ENCODE data around the gene AQP9.
"Not testable (repeated sequence)": the region's sequence is repeated elsewhere in the genome, so short reads cannot be mapped to it uniquely, and the experiment has no call there.

AQP9 gene, protein sequence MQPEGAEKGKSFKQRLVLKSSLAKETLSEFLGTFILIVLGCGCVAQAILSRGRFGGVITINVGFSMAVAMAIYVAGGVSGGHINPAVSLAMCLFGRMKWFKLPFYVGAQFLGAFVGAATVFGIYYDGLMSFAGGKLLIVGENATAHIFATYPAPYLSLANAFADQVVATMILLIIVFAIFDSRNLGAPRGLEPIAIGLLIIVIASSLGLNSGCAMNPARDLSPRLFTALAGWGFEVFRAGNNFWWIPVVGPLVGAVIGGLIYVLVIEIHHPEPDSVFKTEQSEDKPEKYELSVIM

DNA sequence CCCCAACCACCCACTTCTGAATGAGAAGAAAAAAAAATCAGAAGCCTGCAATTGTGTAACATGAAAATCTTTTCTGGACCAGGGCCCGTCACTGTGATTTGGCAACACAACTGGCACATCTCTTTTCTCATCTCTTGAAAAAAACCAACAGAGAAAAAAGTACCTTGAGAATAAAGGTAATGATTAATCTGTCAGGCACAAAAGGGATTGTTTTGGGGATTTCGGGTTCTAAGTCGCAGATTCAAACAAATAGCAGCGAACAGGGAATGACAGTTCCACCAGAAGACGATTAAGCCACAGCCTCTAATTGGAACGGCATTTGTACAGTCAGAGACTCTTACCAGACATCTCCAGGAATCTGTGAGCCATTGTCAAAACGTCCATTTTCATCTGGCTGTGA, at the start of gene AQP9:
TSS of gene AQP9 (plus strand) at position 276 of the 400 bp plus-strand sequence. CDS start 185 bp downstream, outside the sequence.
- DNase-seq, result no peak

DNA sequence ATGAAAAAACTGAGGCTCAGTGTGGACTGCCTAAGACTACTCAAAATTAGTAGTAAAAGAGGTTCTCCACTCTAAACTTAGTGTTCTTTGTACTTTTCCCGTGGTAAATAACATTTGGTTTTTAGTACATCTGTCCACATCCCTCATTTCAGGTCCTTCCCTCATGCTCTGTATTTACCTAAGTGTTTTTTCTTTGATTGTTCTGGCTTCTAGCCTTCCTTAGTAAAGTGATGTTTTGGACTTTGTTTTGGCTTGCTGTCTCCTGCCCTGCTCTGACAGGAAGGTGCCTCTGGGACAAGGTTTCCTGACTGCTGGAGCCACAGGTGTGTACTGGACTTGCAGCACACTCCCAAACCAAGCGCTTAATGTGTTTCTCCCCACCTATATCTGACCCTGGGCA, 42.8 kb upstream of the AQP9 start:
- DNase-seq, result no peak

- DNase-seq, result no peak
Observed at GRCh38 chr15:58096529-58097084, 41.6 kb upstream of the AQP9 start.

- DNase-seq, result no peak
Observed at GRCh38 chr15:58103482-58103881, 34.7 kb upstream of the AQP9 start.

DNA sequence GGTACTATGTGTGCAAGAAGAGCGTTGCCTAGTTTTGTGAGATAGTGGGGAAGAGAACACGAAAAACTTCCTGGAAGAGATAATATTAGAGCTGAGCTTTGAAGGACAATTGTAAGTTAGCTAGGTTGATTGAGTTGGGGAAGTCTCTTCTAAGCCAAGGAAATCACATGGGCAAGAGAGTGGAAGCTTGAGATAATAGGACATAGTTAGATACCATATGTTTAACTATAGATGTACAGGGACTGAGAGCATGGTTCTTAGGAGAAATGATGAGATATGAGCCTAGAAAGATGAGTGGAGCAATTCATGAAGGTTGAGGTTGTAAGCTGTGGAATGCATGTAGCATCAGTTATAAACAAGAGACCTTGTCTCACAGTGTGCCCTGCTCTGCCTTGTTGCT, 30.1 kb upstream of the AQP9 start:
- no peak for DNase-seq

DNA sequence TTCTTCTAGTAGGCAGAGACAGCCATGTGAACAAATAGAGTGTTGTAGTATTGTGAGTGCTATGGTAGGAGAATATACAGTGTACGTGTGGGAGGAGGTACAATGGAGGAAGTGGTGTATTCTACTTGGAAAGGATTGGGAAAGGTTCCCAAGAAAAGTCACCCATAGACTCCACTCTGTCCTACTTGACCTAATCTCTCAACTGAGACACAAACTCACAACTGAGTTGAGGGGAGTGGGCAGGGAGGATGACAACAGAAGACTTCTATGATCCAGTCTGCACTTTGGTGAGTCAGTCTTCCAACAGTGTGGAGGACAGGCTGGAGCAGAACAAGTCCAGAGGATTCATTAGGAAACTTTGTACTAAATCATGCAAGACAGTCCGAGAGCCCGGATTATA, 28.8 kb upstream of the AQP9 start:
- no peak for DNase-seq

GRCh38 chr15:58110999-58111717, 27.0 kb upstream of the AQP9 start:
- DNase-seq, result no peak

- DNase-seq, result no peak
Observed at GRCh38 chr15:58111718-58112104, 26.5 kb upstream of the AQP9 start.

GRCh38 chr15:58113358-58113757, 24.8 kb upstream of the AQP9 start:
- not testable (repeated sequence) for DNase-seq

- no peak for DNase-seq
Observed at GRCh38 chr15:58114388-58114787, 23.8 kb upstream of the AQP9 start.

- no peak for DNase-seq
Observed at GRCh38 chr15:58114812-58115211, 23.4 kb upstream of the AQP9 start.

DNA sequence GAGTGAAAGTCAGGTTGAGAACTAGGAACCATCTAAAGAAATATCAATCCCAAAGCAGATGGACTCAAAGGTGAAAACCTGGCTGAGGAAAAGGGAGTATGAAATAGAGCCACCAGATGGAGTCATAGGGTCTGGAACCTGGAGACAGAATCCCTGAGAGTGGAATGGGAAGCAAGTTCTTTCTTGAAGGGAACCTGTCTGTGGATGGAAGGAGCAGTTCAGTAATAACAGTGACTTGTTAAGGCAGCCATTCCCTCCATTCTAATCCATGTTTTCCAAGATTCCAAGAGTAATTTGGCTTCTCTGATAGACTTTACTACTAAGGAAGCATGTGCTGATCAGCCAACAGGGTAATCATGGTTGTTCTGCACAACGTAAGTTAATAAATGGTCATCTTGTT, 22.5 kb upstream of the AQP9 start:
- no peak for DNase-seq

GRCh38 chr15:58117619-58118018, 20.6 kb upstream of the AQP9 start:
- no peak for DNase-seq

DNA sequence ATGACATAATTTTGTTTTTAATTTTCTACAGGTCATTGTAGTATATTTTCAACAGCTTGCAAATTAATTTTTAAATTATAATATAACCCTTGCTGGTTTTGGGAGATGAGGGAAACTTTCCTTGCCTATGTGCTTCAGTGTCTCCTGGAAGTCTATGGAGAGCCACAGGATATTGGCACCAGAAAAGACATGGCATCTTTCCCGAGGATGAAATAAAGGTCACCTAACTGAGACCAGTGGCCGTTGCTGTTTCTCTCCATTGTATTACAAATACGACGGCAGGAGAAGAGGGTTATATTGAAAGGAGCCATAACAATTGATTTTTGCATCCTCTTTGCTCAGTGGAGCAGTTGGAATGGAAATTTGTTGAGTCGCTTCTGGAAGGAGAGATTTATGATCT, 19.9 kb upstream of the AQP9 start:
- DNase-seq, result no peak

- DNase-seq, result no peak
Observed at GRCh38 chr15:58119016-58119415, 19.2 kb upstream of the AQP9 start.

GRCh38 chr15:58124585-58124984, 13.6 kb upstream of the AQP9 start:
- DNase-seq, result no peak

- no peak for DNase-seq
Observed at GRCh38 chr15:58125333-58125732, 12.8 kb upstream of the AQP9 start.

DNA sequence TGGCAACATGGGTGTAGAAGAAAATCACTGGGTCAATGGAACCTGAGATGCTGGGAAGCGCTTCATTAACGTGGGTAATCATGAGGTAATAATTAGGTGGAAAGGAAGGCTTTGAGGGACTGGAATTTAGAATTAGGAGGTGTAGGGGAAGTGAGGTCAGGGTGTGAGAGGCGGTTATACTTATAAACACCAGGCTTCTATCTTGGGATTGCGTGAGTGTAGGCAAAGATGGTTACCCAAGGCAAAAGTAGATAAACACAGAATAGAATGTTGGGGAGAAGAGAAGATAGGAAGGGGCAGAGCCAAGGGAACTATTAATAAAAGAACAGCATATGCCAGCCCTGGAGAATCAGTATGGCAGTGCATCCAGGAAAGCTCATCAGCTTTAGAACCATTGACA, 3.3 kb upstream of the AQP9 start:
- DNase-seq, result no peak

DNA sequence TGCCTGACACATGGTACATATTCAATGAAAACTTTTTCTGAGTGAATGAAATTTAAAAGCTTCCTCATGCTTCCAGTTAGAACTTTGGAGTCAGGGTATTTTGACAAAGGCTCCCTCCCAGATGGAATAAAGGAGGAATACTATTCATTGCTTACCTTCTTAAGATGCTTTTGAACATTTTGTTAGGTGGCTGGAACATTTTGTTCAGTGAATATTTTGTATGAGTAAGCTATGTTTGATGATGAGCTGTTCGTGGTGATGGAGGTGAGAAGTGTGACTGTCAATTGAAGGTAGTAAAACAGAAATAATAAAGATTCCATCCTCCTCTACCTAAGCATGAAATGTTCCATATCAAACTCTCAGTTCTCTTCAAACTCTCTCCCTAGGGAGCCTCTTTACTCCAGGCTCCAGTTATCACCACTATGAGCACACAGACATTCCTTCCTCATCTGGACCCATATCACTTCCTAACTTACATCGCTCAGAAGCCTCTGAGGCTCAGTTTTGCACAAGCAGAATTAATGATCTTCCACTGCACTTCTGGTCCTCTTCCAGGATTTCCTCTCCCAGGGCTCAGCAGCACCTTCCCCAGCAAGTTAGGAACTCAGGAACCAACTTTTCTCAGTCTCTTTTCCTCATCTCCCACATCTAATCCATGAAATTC, 2.5 kb upstream of the AQP9 start:
- no peak for DNase-seq

DNA sequence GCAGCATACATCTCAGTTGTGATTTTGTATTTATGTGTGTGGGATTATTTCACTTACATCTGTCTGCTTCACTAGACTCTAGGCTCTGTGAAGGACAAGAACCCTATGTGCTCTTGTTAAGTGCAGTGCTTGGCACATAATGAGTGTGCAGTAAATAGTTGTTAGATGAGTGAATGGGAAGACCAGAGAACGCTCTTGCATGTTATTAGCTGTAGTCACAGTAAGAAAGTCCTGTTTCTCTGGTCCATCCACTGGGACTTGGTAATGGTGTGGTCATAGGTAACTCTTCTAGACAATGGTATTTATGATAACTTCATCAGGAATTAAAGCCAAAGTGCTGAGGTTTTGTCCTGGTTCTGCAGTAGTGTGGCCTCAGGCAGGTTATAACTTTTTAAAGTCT, 1.4 kb upstream of the AQP9 start:
- no peak for DNase-seq

DNA sequence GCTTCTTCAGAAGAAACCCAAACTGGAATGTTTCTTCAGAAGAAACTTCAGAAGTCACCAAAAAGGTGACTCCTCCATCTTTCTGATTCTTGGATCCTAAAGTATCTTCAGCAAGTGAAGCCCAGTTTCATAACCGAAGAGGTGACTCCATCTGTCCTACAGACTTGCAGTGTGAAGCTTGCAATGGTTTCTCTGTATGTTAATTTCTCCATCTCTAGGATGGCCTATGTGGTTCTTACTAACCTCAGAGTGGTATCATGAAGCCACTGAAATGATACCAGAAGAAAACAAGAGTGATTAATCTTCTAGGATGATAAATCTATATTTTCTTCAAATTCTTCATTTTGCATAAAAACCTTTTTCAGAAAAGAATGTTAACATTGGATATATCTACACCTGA, 495 bp upstream of the AQP9 start:
- DNase-seq, result no peak

DNA sequence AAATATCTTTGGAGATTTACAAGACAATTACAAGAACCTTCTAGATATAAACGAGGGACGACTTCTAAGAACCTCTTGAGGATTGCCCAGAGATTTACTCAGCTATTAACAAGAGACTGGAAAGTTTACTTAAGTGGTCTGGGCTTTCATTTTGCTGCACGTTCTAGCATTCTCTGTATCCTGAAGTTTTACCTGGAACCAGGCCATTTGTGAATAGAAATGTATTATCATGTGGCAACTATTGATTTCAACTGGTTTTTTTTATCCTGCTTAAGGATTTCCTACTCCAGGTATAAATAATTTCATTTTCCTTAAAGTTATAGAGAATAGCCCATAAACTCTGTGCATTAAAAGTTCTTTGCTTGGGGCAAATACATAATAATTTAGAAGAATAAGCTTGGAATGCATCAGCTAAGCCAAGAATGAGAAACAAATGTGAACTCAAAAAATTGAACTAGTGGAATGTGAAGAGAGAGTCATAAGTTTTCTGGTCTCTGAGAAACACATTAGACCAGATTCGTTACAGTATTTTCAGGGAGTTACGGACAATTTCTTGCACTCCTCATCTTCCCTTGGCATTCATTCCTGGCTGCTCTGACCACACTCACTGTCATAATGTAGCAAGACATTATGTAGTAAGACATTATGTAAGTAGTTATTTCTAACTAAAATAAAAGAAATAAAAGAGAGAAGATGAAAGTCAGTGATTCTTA, 1.3 kb downstream of the AQP9 start:
- DNase-seq, result no peak

DNA sequence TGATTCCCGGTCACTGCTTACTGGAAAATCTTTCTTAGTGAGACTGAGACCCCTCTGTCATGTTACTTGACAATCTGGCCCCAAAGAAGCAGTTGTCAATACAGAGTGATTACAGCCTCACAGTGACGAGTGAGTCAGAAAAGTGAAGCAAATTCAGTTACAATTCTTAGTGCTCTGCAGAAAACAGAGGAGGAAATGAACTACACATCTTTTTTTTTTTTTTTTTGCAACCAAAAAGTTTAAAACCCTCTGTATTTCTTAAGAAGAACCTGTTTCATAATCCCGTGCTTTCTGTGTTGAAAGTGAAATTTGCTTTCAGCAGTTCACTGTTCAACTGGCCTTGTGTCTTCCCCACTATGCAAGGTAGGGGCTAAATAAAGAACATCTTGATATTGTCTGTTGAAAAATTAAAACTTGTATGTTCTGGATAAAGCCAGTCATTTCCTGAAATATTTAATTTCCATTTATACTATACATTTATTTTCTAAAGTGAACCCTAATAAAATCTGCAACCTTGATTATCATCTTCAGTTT, 1.9 kb downstream of the AQP9 start:
- no peak for DNase-seq

All from stimulated activated CD4-positive, alpha-beta T cell treated with anti-CD3 and anti-CD28 coated beads, Interleukin-2, amount 100 ng/mL, for 48 hours (primary cell).